ENCODE results near the gene SHF. TPM values are rescaled to one million over a fixed set of nuclear protein-coding genes. Genes with fewer than 3 reads are reported as not detected.

The SHF gene
- total RNA-seq, 1 experiment from 2014 or later, result 21.7 TPM

GRCh38 chr15:45143056-45143455 lies 44.7 kb downstream of the SHF start:
- Mint-ChIP-seq H3K9me3 (no peaks in the 10 kb centered on the region; a peak in 1 of 5 replicates), H3K4me3 (no peak overlapping the region), H3K36me3 (ENCODE audit: insufficient read depth in 1 of 3, low read depth in 3 of 3) (no peaks in the 10 kb centered on the region), H3K4me1 (no peaks in the 10 kb centered on the region), H3K27ac (no peak overlapping the region), H3K27me3 (ENCODE audit: low read depth) (peaks cover 28% of the 10 kb centered on the region)
- no peak overlapping the region for H4K8ac ChIP-seq (replicated peaks; ENCODE audit: insufficient read length, low read depth, low read length)
- WGBS (ENCODE audit: extremely low coverage, insufficient read length, low lambda C conversion rate), result no CpG with 5 or more reads among the region's 7 CpGs
- H3K79me2 ChIP-seq (ENCODE audit: insufficient read depth, low read length), result no peaks in the 10 kb centered on the region
- no peak overlapping the region for H2BK15ac ChIP-seq (ENCODE audit: low read depth, low read length)
- H3K23me2 ChIP-seq (ENCODE audit: insufficient read length, low read depth, low read length, poor library complexity, severe bottlenecking), result no peaks in the 10 kb centered on the region
- no peaks in the 10 kb centered on the region for H4K20me1 ChIP-seq (ENCODE audit: control insufficient read depth, insufficient read depth, insufficient read length)
- H3K56ac ChIP-seq (ENCODE audit: insufficient read length, low read depth, low read length), result no peak overlapping the region
- no peak overlapping the region for H3K18ac ChIP-seq (ENCODE audit: insufficient read length, low read depth, low read length)
- no peak overlapping the region for H4K5ac ChIP-seq (ENCODE audit: insufficient read length, low read depth, low read length)
- no peaks in the 10 kb centered on the region for H3K79me1 ChIP-seq (ENCODE audit: insufficient read depth, low read depth, low read length, poor library complexity, severe bottlenecking)
- no peak overlapping the region for H3K4ac ChIP-seq (ENCODE audit: low read depth, low read length)
- peaks cover 2% of the 10 kb centered on the region for H3K27me3 ChIP-seq (ENCODE audit: insufficient read depth, low read length)
- no peak overlapping the region for H2BK12ac ChIP-seq (ENCODE audit: insufficient read length, low read depth, low read length)
- H3K23ac ChIP-seq (ENCODE audit: insufficient read length, low read depth, low read length), result no peak overlapping the region
- H3T11ph ChIP-seq (ENCODE audit: low read length), result no peak overlapping the region
- H2BK120ac ChIP-seq (ENCODE audit: low read depth, low read length, poor library complexity, severe bottlenecking), result no peak overlapping the region
- no peak for DNase-seq
- H2BK5ac ChIP-seq (ENCODE audit: insufficient read length, low read length), result no peak overlapping the region
- no peak overlapping the region for H3K9ac ChIP-seq (ENCODE audit: extremely low read depth, insufficient read length, low read length)
- TF ChIP-seq CTCF (conservative IDR thresholded peaks at IDR 0.05), result no peak
- no peak overlapping the region for H3K4me2 ChIP-seq (ENCODE audit: insufficient read depth, insufficient read length, low read length)
- no peak overlapping the region for H2BK20ac ChIP-seq (ENCODE audit: low read depth, low read length, poor library complexity, severe bottlenecking)
- H3K4me1 ChIP-seq (ENCODE audit: insufficient read depth, low read length), result no peaks in the 10 kb centered on the region; the same call in 1 of the 2 replicates
- H3K9me3 ChIP-seq (ENCODE audit: control insufficient read depth, low read depth, low read length), result no peaks in the 10 kb centered on the region
- no peak overlapping the region for H2AK5ac ChIP-seq (ENCODE audit: insufficient read length, low read length)
- no peak overlapping the region for H2AFZ ChIP-seq (ENCODE audit: low read length)
- no peak overlapping the region for H4K91ac ChIP-seq (ENCODE audit: insufficient read length, low read depth, low read length)
- no peak overlapping the region for H3K14ac ChIP-seq (ENCODE audit: insufficient read depth, low read length)
- no peak overlapping the region for H3K27ac ChIP-seq (ENCODE audit: insufficient read length, low read depth, low read length)
